Measurements from ENCODE around the gene SYPL1.

Gene SYPL1

GRCh38 chr7:106049139-106049752 lies 62.9 kb downstream of the SYPL1 start:
- DNase-seq, result no peak

GRCh38 chr7:106048706-106049020 lies 63.4 kb downstream of the SYPL1 start:
- DNase-seq, result no peak

- no peak for DNase-seq
Observed at GRCh38 chr7:106047818-106048705, 64.0 kb downstream of the SYPL1 start.

GRCh38 chr7:106047184-106047583 lies 64.9 kb downstream of the SYPL1 start:
- DNase-seq, result no peak

- no peak for DNase-seq
Observed at GRCh38 chr7:106045586-106045985, 66.5 kb downstream of the SYPL1 start.

GRCh38 chr7:106045139-106045538 lies 67.0 kb downstream of the SYPL1 start:
- no peak for DNase-seq

GRCh38 chr7:106042196-106042611 lies 69.9 kb downstream of the SYPL1 start:
- no peak for DNase-seq

- peak; percentile 8 for DNase-seq
Observed at GRCh38 chr7:106041140-106041717, 70.9 kb downstream of the SYPL1 start.

All from NCI-H510A treated with DMSO at 0.1 percent for 48 hours (cell line).